ENCODE results near the gene FSTL3.

- no peak for TF ChIP-seq EZH2phosphoT487 (IDR thresholded peaks at IDR 0.05; ENCODE audit: low read length)
- TF ChIP-seq CTCF (IDR thresholded peaks at IDR 0.05; ENCODE audit: low read length): no peak
Measured at GRCh38 chr19:677601-678436, 1.6 kb downstream of the FSTL3 start.

All from MM.1S (cell line).